Stomach (tissue), 4 donors: Measurements from ENCODE around the gene TYMS.

ENCODE experiments used
- CTCF ChIP-seq, 7 experiments: fragments of 450-650 bp in 4 of 7; fragments of 200-600 bp in 3 of 7; sonication (generic) in 3 of 7; IDR thresholded peaks; one replicate each; pipeline ENCODE4 v1.5.1; 2016 to 2019; ENCODE audit warnings: antibody characterized with exemption in 7 of 7, control low read depth in 2 of 7, mild to moderate bottlenecking in 1 of 7
- POLR2A ChIP-seq, 4 donors: fragments of 450-650 bp; IDR thresholded peaks; one replicate each; pipeline ENCODE4 v1.6.1; 2016; ENCODE audit warnings: antibody characterized with exemption in 4 of 4, control low read depth in 2 of 4, mild to moderate bottlenecking in 1 of 4, moderate library complexity in 1 of 4

GRCh38 chr18:622289-622688, 35.2 kb upstream of the TYMS start:
- TF ChIP-seq POLR2A (IDR thresholded peaks at IDR 0.05) (no peak), CTCF (IDR thresholded peaks at IDR 0.05) (no peak)
